GM21526 (cell line): Measurements from ENCODE around the gene STK32C.
"Not testable (repeated sequence)": the region's sequence is repeated elsewhere in the genome, so short reads cannot be mapped to it uniquely, and the experiment has no call there.

ENCODE experiments used
- ATAC-seq: cut with Tn5 transposase; IDR thresholded peaks from one replicate; pipeline ENCODE4 v1.9.1; 2021; ENCODE audit warnings: moderate library complexity; ENCODE audit not compliant: unreplicated experiment, low FRiP score

The STK32C gene

DNA sequence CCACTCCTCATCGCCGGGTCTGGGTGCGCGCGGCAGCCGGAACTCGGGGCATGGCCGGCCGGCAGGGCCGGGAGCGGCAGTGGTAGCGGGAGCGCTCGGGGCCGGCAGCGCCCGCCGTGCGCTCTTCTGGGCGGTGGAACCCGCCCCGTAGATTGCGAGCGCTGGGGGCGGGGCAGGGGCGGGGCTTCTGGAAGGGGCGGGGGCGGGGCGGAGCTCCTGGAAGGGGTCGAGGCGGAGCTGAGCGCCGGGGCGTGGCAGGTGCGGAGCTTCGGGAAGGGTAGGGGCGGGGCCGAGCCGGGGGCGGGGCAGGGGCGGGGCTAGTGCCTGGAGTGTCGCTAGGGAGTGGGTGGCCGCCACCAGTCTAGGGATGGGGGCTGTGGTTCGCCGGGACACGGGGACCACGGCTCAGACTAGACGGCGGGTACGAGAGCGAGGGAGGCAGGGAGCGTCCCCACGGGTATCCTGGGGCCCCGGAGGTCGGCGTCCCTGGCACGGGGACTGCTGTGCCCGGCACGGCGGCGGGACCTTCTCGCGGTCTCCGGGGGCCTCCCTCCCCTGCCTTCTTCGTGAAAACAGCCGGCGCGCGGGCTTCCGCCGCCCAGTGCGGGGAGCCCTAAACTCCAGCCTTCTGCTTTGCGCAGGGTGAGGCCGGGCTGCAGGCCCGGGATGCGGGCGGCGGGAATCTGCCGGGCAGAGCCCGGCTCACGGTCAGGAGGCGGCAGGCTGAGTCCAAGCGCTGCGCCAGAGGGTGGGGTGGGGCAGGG is at the start of gene STK32C:
STK32C (minus strand) TSS at position 128 of the 764 bp plus-strand sequence; CDS start at position 11, 117 bp downstream.
- ATAC-seq: peak; percentile 69

DNA sequence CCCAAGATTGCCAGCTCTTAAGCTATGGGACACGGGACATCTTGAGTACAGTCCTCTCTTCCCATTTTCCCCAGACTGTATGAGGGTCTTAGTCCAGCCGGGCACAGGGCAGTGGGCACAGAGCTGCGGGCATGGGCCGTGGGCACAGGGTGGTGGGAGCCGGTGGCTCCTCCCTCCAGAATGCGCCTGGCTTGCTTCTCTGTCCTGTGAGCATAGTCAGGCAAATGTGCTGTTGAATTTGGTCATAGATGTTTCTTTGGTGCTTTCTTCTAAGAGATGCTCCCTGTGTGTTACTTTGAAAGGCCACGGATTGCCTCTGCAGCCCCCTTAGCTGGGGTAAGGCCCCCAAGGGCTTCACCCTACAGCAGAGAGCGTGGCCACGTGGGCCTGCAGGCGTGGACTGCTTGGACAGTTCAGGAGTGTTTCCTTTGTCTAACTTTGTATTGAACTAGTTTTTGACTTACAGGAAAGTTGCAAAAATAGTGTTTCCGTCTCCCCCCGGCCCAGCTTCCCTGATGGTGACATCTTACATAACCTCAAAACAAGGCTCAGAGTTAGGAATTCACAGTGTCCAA is 49.0 kb upstream of the STK32C start:
- no peak for ATAC-seq

DNA sequence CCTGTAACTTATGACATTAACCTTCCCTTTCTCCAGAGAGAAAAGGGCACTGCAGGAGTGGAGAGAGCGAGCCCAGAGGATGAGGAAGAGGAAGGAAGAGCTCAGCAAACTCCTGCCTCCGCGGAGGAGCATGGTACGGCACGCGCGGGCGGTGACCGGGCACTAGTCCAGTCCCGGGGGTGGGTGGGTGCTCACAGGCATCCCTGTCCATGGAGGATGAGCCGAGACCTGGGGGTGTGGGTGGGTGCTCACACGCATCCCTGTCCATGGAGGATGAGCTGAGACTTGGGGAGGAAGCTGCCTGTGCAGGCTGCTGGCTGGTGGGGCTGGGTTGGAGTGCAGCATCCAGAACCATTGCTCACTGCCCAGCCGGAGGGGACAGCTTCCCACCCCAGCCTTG is 48.0 kb upstream of the STK32C start:
- no peak for ATAC-seq

GRCh38 chr10:132355297-132355696 is 47.5 kb upstream of the STK32C start:
- ATAC-seq: no peak

DNA sequence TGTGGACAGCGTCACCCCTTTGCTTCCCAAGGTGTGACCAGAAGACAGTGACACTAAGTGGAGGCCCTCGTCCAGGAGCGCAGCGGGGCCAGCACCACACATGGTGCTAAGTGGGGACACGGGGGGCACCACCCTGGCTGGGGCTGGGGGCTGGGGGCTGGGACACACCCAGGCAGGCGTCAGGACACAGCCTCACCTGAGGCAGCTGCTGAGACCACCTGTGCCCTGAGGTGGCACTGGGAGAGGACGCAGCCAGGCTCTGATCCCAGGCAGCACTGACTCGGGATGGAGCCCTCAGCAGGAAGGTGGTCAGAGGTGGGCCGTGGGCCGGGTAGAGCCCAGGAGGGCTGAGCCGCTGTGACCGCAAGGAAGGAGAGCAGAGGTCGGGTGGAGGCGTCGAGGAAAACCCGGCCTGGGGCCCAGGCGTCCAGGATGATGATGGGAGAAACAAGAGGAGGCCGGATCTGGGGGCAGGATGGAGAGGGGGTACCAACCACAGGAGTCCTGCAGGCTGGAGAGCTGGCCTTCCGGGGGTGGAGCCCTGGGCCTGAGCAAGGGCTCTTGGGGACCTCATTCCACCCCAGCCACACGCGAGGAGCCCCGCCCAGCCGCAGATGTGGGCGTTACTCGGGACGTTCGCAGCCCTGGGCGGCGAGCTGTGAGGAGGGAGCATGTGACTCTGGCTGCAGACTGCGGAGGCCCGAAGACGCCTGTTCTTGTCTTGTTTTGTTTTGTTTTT is 46.8 kb upstream of the STK32C start:
- no peak for ATAC-seq

DNA sequence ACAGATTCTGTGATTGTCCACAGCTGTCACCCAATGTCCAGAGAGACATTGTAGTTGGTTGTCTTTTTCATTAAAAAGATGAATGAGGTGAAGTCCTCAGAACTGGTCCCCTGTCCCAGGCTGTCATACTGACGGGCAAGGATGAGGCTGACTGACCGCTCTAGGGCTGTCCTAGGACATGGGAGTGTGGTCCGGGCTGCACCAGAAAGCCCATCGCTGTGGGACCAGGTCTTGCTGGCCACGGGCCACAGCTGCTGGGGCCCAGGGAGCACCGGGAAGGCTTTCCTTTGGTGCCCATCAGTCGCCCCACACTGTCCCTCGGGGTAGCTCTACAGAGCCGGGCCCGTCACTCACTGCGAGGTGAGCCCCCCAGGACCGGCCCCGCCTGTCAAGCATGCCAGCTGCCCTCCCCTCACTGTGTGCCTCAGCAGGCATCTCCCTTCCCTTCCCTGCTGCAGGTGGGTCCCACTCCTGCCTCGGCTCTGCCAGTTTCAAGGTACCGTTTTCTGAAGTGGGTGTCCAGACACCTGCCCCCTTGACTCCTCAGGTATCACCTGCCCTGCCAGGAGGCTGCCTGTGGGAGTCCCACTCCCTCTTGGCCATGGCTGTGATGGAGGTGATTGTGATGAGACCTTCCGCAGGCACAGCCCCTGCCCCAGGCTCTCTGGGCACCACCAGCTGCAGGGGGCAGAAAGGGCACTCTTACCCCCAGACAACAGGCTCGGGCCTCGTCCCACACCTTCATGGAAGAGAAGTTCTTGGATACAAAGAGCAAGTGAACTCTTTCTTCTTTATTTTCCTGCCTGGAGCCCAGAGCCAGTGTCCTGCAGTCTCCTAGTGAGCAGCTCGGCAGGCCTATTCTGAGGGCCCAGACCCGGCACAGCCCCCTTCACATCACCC is 46.0 kb upstream of the STK32C start:
- no peak for ATAC-seq

DNA sequence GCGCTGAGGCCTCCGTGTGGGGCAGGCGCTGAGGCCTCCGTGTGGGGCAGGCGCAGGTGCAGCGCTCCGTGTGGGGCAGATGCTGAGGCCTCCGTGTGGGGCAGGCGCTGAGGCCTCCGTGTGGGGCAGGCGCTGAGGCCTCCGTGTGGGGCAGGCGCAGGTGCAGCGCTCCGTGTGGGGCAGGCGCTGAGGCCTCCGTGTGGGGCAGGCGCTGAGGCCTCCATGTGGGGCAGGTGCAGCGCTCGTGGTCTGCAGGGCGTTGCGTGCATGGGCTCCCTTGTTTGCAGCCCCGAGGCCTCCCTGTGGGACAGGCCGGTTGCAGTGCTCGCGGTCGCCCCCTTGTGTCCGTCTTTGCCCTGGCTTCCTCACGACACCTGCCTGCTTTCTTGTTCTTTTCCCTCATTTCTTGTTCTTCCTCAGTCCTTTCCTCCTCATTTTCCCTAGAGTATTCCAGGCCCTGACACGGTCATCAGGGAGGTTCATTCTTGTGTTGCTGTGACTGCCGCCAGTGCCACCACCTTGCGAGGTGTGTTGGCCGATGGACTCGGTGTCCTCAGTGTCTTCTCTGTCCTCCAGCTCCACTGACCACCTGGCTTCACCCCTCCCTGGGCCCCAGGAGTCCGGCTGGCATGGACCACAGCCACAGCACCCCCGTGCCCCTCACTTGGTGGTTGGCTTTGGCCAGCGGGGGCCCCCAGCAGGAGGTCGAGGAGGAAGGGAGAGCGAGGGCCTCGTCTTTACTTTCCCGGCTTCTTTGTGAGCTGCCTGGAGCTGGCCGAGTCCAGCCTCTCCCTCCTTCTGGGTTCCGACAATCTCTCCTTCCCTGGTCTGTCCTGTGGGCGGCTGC is 44.9 kb upstream of the STK32C start:
- not testable (repeated sequence) for ATAC-seq

- no peak for ATAC-seq
Observed at GRCh38 chr10:132351611-132352010, 43.9 kb upstream of the STK32C start.

GRCh38 chr10:132350946-132351345 is 43.2 kb upstream of the STK32C start:
- no peak for ATAC-seq

DNA sequence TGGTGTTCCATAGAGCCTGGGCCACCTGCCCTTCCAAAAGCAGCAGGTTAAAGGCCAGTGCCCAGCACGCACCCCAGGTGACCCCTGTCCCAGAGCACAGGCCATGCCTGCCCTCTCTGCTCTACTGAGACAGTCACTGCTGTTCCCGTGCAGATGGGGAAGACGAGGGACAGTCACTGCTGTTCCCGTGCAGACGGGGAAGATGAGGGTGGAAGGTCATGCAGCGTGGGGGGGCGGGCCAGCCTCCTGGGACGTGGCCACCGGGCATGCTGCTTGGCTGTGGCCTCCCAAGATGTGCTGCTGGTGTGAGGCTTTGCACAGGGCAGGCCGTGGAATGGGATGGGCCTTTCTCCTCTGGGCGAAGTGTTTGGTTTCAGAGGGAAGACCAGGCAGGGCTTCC is 42.6 kb upstream of the STK32C start:
- no peak for ATAC-seq

DNA sequence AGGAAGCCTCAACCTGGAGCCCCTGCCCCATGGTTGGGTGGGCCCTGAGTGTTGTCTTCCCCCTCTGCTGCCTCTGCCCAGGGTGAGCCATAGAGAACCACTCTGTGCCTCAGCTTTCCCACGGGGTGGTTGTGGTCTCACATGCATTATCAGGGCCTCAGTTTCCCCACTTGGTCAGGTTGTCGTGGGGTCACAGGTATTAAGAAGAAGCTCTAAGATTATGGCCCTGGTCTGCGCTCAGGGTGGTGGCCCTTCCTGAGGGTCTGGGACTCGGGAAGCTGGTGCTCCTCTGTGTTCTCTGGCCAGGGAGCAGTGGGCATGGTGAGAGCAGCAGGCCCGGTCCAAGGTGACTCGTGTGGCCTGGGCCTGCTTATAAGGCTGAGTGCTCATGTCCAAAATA is 42.0 kb upstream of the STK32C start:
- no peak for ATAC-seq

GRCh38 chr10:132347931-132348267 is 40.1 kb upstream of the STK32C start:
- no peak for ATAC-seq

DNA sequence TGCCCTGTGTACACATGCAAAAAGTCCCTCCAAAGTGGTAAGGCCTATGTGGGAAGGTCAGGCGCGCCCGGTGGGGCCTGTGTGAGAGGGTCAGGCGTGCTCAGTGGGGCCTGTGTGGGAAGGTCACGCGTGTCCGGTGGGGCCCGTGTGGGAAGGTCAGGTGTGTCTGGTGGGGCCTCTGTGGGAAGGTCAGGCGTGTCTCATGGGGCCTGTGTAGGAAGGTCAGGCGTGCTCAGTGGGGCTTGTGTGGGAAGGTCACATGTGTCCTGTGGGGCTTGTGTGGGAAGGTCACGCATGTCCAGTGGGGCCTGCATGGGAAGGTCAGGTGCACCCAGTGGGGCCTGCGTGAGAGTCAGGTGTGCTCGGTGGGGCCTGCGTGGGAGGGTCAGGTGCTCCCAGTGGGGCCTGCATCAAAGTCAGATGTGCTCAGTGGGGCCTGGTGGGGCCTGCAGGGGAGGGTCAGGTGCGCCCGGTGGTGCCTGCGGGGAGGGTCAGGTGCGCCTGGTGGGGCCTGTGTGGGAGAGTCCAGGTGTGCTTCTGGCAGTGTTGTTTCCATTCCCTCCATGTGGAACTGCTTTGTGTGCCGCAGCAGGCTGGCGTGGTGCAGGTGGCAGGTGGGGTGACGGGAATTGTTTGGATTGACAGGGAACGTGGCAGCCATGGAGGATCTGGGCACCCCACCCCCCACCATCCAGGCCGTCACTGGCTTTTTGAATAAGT is 39.6 kb upstream of the STK32C start:
- ATAC-seq: no peak

GRCh38 chr10:132346806-132347205 is 39.1 kb upstream of the STK32C start:
- ATAC-seq: no peak

- ATAC-seq: no peak
Observed at GRCh38 chr10:132345345-132345744, 37.6 kb upstream of the STK32C start.

DNA sequence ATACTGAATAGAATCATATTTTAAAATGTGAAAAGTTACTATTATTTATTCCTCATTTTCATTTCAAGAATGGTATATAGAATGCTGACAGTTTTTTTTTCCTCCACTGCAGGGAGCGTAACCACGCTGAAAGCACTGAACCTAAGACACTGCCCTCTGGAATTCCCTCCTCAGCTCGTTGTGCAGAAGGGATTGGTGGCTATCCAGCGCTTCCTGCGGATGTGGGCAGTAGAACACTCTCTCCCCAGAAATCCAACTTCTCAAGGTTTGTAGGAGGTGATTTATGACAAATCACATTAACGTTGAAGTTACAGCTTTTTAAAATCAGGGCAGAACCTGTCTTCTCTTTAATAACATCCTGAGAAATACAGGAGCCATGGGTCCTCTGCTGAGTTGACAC is 36.6 kb upstream of the STK32C start:
- ATAC-seq: no peak

DNA sequence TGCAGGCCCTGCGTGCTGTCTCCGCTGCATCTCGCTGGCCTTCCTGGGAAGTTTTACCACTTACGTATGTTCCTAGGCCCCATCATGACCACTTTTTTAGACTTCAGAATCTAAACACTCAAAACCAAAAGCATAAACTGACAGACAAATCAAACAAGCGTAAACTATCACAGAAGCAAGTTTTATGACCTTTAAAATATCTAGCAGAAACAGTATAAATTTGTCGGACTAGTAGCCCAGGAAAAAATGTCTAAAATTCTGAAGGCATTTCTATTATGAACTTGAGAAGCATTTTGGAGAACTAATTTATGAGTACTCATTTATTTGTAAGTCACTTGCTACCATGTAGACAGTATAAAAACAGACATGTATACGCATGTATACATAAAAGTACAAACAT is 34.8 kb upstream of the STK32C start:
- no peak for ATAC-seq

DNA sequence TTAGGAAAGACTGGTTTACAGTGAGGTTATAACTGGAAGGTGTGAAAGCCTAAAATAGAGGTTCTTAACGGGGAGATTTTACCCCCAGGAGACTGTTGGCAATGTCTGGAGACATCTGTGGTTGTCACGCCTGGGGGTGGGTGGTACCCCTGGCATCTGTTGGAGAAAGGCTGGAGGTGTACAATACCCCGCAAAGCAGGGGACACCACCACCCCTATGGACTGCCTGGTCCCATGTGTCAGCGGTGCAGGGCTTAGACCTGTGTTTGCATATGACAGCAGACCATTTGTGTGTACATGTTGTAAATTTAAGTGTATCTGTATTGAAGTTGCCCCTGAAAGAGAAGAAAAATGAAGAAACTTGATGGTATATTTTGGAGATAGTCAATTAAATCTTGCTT is 34.0 kb upstream of the STK32C start:
- ATAC-seq: no peak

- no peak for ATAC-seq
Observed at GRCh38 chr10:132341017-132341416, 33.3 kb upstream of the STK32C start.
